ENCODE data around the gene WDR54.

DNA sequence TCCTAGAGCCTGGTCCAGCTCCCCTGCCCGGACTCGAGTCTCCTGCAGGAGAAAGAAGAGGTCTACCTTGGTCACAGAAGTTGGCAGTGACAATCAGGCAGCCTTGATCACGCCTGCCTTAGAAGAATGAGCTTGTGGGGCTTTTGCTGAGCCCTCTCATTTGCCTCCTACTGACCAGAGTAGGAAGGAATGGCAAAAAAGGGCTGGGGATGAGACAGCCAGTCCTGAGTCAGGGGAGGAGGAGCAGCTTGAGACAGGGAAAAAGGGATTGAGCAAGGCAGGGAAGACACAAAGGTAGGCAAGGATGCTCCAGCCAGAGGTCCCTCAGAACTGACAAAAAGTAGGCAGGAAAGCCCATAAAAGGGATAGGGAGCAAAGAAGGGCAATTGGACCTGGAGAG is 6.0 kb downstream of the WDR54 start:
- no peak for TF ChIP-seq POLR2A (IDR thresholded peaks at IDR 0.05; ENCODE audit: low read length)
- no peak for TF ChIP-seq GATA1 (IDR thresholded peaks at IDR 0.05; ENCODE audit: low read depth, low read length)

Data from erythroblast (primary cell).